Activated CD4-positive, alpha-beta T cell treated with anti-CD3 and anti-CD28 coated beads for 48 hours (primary cell): Measurements from ENCODE around the gene EIF2A.
"Not testable (repeated sequence)": the region's sequence is repeated elsewhere in the genome, so short reads cannot be mapped to it uniquely, and the experiment has no call there.

Experiments used
- DNase-seq: peaks from one replicate; pipeline ENCODE4 v3.0.0-alpha.2; 2020

EIF2A gene

DNA sequence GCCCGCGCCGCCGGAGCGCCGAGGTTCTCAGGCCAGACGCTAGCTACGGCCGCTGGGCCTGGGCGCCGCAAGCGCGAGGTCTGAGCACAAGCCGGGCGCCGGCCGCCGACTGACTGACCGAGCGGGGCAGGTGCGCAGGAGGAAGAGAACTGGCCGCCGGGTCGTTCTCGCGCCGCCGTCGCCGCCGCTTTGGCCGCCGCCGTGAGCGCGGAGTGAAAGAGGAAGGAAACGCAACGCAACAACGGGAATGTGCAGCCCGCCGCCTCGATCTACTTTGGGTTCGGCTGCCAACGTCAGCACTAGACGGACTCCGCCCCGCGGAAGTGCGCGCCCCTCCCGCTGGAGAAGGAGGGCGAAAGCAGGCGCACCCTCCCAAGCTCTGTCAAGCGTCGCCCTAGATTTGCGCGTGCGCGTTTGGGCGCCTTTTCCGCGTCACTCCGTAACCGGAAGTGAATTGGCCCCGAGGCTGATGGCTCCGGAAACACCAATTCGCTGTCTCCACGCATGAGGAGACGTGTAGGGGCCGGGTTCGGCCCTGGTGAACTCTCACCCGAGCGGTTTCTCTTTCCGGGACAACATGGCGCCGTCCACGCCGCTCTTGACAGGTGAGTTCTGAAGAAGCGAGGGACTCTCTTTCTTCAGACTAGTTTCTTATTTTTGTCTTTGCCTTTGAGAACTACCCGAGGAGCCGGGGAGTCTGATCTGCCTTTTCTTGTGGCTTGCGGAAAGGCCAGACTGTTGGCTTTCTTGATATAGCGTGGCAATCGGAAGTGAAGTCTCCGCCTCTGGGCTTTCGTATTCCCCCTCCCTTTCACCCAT lies at the start of gene EIF2A, which contains the start of gene SERP1:
Gene EIF2A (plus strand): TSS at position 562 of the 819 bp plus-strand sequence. CDS start 16 bp downstream, at position 578.
Gene SERP1 (minus strand): TSS at position 271 of the 819 bp plus-strand sequence. CDS start 361 bp downstream, outside the sequence.
- DNase-seq: peak; percentile 99

DNA sequence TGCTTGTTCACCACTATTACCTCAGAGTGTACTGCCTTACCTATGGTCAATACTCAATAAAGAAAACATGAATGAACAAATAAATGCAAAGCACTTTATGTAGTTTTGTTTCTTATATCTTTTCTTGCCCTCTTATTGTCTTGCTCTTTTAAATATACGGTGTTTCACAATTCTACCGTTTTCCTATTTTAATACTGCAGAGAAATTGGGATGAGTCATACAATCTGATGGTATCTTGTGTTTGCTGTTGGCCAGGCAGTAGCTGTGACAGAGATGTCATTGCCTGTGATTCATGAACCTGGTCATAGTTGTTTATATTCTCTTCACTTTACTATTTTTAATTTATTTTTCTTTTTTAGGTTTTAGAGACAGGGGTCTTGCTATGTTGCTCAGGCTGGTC lies 48.6 kb upstream of the EIF2A start:
- DNase-seq: no peak

- DNase-seq: not testable (repeated sequence)
These were observed 45.6 kb upstream of the EIF2A start for GRCh38 chr3:150500960-150501359.

DNA sequence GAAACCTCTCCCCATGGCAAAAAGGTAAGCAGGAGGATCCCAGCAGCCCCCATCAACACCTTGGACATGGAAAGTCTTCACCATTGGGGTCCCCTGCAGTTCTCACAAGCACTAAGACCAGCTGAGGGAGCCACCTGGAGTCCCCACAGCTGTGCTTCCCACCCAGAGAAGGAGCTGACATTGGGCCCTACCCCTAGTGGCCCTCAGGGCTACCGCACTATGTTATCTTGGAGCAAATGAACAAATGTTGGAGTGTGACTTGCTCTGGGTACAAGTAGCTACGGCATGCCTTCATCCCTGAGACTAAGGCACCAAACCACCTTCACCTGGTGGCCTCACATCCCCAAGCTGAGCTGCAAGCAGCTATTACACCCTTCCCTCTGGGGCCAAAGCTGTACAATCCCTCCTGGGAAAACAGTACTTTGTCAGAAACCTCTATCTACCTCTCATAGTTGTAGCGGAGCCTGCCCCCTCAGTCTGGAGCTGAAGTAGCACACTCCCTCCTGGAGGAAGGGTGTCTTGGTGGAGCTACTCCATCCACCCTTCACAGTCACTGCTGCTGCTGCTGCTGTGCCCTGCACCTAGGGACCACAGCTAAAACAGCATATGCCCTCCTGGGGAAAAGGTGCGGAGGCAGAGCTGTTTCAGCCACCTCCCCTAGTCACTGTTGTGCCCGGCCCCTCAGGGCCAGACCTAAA lies 43.0 kb upstream of the EIF2A start:
- DNase-seq: no peak

DNA sequence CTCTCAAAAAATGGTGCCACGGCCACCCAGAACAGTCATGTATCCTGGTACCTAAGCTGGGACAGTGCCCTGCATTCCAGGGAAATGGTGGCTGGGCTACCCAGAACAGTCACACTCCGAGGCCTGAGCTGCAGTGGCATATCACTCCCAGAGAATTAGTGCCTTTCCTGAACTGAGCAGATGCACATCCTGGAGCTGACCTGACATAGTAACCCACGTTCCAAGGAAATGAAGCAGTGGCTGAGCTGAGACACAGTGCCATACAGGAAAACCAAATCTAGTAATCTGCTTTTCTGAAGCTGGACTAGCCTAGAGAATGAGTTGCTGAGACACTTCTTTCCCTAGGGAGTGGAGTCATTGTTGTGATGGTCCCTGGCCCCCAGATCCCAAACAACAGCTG lies 42.1 kb upstream of the EIF2A start:
- no peak for DNase-seq

DNA sequence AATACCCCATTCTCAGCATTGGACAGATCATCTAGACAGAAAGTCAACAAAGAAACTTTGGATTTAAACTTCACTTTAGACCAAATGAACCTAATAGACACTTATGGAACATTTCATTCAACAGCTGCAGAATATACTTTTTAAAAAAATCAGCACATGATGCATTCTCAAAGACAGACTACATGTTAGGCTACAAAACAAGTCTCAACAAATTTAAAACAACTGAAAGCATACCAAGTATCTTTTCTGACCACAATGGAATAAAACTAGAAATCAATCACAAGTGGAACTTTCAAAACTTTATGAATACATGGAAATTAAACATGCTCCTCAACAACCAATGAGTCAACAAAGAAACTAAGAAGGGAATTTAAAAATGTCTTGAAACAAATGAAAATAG lies 38.2 kb upstream of the EIF2A start:
- no peak for DNase-seq

- DNase-seq: no peak
These were observed 36.8 kb upstream of the EIF2A start for GRCh38 chr3:150509780-150510179.

- DNase-seq: no peak
These were observed 35.3 kb upstream of the EIF2A start for GRCh38 chr3:150511122-150511821.

DNA sequence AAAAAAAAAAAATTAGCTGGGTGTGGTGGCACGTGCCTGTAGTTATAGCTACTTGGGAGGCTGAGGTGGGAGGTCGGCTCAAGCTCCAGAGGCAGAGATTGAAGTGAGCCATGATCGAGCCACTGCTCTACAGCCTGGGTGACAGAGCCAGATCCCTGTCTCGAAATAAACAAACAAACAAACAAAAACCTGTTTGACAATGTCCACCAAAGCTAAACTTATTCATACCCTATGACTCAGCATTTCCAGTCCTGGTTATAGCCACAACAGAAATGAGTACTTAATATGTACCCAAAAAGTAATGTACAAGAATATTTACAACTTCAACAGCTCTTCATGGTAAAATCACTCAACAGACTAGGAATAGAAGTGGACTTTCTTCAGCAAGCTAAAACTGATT lies 31.4 kb upstream of the EIF2A start:
- no peak for DNase-seq

DNA sequence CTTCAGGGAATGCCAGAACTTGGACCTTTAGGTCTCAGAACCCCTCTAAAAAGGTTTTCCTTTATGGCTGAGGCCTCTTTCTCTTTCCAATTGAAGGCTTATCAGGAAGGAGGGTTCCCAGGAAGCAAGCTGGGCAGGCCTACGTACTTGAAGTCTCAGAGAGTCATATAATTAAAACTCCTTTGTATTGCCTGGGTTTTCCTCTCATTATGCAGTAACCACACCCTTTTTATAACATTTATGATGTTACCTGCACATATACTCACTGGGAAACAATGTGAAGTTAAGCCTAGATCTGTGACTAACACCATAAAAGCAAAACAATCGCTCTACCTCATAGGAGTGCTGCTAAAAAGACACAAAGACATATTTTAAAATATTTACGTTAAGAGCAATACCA lies 27.6 kb upstream of the EIF2A start:
- DNase-seq: no peak

DNA sequence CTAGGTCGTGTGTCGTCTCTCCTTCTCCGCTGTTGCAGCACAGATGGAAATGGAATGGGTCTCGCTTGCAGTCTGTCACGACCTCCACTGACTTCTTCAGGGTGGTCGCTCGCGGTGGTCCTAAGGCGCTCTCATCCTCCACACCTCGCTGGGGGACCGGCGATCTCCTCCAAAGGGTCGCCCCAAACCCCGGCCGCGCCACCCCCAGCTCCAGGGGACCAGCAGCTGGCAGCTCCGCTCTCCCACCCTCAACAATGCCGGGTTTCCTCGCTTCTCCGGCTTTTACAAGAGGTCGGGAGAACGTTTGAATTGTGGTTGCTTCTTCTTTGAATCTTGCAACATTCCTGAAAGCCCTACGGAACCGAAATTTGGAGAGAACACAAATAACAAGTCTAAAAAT lies 26.2 kb upstream of the EIF2A start:
- no peak for DNase-seq

DNA sequence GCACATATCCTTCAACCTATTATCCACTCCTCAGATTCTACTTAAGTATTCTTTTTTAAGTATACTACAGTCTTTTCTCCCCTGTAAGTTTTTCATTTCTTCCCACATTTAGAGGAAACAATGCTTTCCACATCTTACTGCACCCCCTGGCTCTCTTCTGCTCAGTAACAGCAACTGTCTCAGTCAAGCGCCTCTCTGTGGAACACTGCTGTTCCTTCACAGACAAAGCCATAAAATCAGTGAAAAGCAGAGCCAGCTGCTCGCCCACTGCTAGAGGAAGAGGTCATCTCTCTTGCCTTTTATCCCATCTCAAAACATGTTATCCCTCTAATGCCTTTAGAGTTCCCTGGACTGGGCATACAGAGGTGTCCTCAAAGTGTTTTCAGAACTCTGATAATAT lies 25.1 kb upstream of the EIF2A start:
- DNase-seq: no peak

DNA sequence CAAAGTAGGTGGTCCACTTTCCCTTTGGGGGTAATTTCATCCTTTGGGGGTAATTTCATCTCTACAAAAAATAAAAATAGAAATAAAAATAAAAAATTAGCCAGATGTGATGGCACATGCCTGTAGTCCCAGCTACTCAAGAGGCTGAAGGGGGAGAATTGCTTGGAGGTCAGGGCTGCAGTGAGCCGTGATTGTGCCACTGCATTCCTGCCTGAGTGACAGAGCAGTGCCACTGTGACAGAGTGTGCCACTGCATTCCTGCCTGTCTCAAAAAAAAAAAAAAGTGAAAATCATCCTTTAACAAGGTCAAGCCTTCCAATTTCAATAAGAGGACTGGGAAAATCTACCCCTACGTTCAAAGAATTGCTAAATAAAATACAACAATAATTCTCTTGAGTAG lies 23.0 kb upstream of the EIF2A start:
- DNase-seq: no peak

DNA sequence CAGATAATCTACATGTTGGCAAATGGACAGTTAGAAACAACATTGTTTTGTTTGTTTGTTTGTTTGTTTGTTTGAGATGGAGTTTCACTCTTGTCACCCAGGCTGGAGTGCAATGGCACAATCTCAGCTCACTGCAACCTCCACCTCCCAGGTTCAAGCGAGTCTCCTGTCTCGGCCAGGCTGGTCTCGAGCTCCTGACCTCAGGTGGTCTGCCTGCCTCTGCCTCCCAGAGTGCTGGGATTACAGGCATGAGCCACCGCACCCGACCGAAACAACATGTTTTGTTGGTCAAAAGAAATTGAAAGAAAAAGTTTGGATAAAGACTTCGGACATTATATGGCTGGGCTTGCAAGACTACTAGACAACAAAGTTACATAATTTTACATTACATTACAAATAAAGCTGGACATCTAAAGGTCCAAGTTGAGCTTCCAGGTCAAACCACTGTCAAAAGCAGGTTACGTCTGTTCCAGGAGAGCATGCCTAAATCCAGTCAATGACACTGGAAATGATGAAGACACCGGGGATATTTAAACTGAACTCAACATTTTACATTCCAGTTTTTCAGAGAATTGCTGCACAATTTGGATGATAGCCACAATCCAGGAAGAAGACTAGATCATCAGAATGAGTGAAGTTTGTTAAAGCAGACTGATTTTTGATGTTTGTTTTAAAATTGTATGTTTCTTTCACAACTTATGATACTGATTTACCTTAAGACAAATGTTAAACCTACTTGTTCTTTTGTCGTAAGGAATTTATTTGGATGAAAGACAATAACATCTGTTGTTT lies 18.9 kb upstream of the EIF2A start:
- DNase-seq: no peak

- no peak for DNase-seq
These were observed 18.2 kb upstream of the EIF2A start for GRCh38 chr3:150528354-150528797.

DNA sequence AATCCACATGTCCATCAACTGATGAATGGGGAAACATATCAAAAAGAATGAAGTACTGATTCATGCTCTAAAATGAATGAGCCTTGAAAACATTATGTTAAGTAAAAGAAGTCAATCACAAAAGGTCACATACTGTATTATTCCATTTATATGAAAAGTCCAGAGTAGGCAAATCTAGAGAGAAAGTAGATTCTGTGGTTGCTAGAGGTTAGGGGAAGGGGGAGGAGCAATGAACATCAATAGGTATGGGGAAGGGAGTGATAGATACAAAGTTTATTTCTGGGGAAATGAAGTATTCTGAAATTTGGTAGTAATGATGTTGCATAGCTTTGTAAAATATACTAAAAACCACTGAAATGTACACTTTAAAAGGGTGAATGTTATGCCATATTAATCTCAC lies 14.8 kb upstream of the EIF2A start:
- DNase-seq: no peak

- no peak for DNase-seq
These were observed 11.4 kb upstream of the EIF2A start for GRCh38 chr3:150535204-150535603.

GRCh38 chr3:150538324-150539208 lies 8.0 kb upstream of the EIF2A start:
- DNase-seq: no peak

GRCh38 chr3:150540297-150540696 lies 6.3 kb upstream of the EIF2A start:
- no peak for DNase-seq

DNA sequence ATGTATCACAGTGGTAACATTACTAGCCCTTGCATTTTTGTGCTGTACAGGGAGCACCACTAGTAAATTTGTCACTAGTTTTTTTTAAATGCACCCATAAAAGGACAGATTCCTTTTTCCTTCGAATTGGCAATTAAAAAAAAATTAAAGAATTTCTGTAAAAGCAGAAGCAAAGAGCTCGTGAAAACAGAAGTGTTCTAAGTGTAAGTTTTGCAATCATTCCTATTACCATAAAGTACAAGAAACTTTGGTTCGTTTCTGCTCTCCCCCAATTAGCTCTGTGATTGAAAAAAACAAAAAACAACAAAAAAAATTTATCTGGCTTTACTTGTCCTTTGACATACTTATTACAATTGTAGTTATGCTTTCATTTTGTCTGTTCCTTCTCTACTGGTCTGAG lies 5.6 kb upstream of the EIF2A start:
- no peak for DNase-seq

GRCh38 chr3:150543128-150543527 lies 3.5 kb upstream of the EIF2A start:
- DNase-seq: no peak

DNA sequence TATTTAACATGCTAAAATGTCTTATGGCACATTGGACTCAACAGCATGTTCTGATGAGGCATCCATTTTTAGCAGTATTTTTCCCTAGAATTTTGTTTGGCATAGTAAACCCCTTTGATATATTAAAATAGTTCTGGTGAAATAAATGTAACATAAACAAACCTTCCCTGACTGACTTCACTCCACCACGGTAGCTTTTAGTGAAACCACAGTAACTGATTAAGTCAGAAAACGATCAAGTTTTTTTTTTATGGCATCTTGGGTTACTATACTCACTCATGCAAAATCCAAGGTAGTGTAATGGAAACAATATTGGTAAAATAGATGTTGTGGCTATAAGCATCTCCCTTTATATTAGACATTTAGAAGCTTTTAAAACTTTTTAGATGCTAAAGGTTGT lies 3.1 kb upstream of the EIF2A start:
- no peak for DNase-seq
